Panc1 (cell line): ENCODE measurements around the gene ATP6V1B1.

Experiments used
- CTCF ChIP-seq: fragments of 450-650 bp; IDR thresholded peaks from 2 replicates; pipeline ENCODE4 v1.5.1; 2017; ENCODE audit warnings: mild to moderate bottlenecking
- POLR2AphosphoS5 ChIP-seq: IDR thresholded peaks from 2 replicates; pipeline ENCODE4 v1.6.1; 2012; ENCODE audit warnings: mild to moderate bottlenecking, low read depth, low read length, moderate library complexity
- REST ChIP-seq, 2 experiments: IDR thresholded peaks; 2 replicates each; pipeline ENCODE4 v1.6.1; 2011 to 2012; ENCODE audit warnings: low read depth in 2 of 2, control low read depth in 1 of 2, low read length in 1 of 2, mild to moderate bottlenecking in 1 of 2, moderate library complexity in 1 of 2; ENCODE audit not compliant: insufficient read depth in 1 of 2
- SIN3A ChIP-seq: IDR thresholded peaks from 2 replicates; pipeline ENCODE4 v1.6.1; 2012; ENCODE audit warnings: low read depth, mild to moderate bottlenecking, low read length, moderate library complexity, borderline replicate concordance; ENCODE audit not compliant: insufficient read depth
- TCF7L2 ChIP-seq: IDR thresholded peaks from 2 replicates; pipeline ENCODE4 v1.6.1; 2011; ENCODE audit warnings: mild to moderate bottlenecking, low read depth, low read length, inconsistent platforms

- TF ChIP-seq CTCF: no peak
- no peak for TF ChIP-seq POLR2AphosphoS5
- TF ChIP-seq REST (IDR thresholded peaks at IDR 0.05; ENCODE audit: insufficient read depth in 1 of 2, low read depth in 2 of 2, low read length in 1 of 2): no peak
- no peak for TF ChIP-seq SIN3A
- no peak for TF ChIP-seq TCF7L2
Observed at GRCh38 chr2:71003966-71004755, 68.5 kb downstream of the ATP6V1B1 start.
